KMS-11 (cell line): ENCODE measurements around the gene ANKRD44.

Experiments
- H2AFZ ChIP-seq: fragments of 200-600 bp; sonication (generic); 2 replicates; pipeline ENCODE4 v1.6.1; 2016; ENCODE audit warnings: antibody characterized with exemption, mixed run types, low read depth
- H3K27ac ChIP-seq: fragments of 200-600 bp; sonication (generic); 2 replicates; pipeline ENCODE4 v1.6.1; 2016; ENCODE audit warnings: mild to moderate bottlenecking, mixed run types
- H3K27me3 ChIP-seq: fragments of 200-600 bp; sonication (generic); 2 replicates; pipeline ENCODE4 v1.6.1; 2017; ENCODE audit warnings: mild to moderate bottlenecking, low read depth, mixed run types, moderate library complexity; ENCODE audit not compliant: insufficient read depth
- H3K36me3 ChIP-seq: fragments of 200-600 bp; sonication (generic); 2 replicates; pipeline ENCODE4 v1.6.1; 2017; ENCODE audit warnings: mild to moderate bottlenecking, mixed run types; ENCODE audit not compliant: insufficient read depth
- H3K4me1 ChIP-seq: fragments of 200-600 bp; sonication (generic); 2 replicates; pipeline ENCODE4 v1.6.1; 2016; ENCODE audit warnings: mild to moderate bottlenecking, low read depth, mixed run types; ENCODE audit not compliant: poor library complexity, severe bottlenecking
- H3K4me2 ChIP-seq: fragments of 200-600 bp; sonication (generic); 2 replicates; pipeline ENCODE4 v1.7.0; 2016; ENCODE audit warnings: mild to moderate bottlenecking, mixed run types
- H3K4me3 ChIP-seq: fragments of 200-600 bp; sonication (generic); IDR thresholded peaks from 2 replicates; pipeline ENCODE4 v1.6.1; 2017; ENCODE audit warnings: low read depth, low read length, mixed read lengths; ENCODE audit not compliant: insufficient read depth
- H3K79me2 ChIP-seq: fragments of 200-600 bp; sonication (generic); 2 replicates; pipeline ENCODE4 v1.6.1; 2016; ENCODE audit warnings: low read depth, mixed run types; ENCODE audit not compliant: insufficient read depth
- H3K9ac ChIP-seq: fragments of 200-600 bp; sonication (generic); 2 replicates; pipeline ENCODE4 v1.6.1; 2016; ENCODE audit warnings: mild to moderate bottlenecking, mixed run types
- H4K20me1 ChIP-seq: fragments of 200-600 bp; sonication (generic); 2 replicates; pipeline ENCODE4 v1.6.1; 2016; ENCODE audit warnings: mild to moderate bottlenecking, mixed run types; ENCODE audit not compliant: insufficient read depth
- CTCF ChIP-seq: fragments of 200-600 bp; sonication (generic); conservative IDR thresholded peaks from 2 replicates; pipeline ENCODE4 v1.6.1; 2017; ENCODE audit warnings: low read depth, mild to moderate bottlenecking, antibody characterized with exemption, low read length, moderate library complexity, mixed read lengths

Gene ANKRD44

GRCh38 chr2:197179744-197180498 lies 130.7 kb downstream of the ANKRD44 start:
- Histone ChIP-seq H3K9ac (no peak overlapping the region), H2AFZ (no peak overlapping the region), H3K4me1 (no peaks in the 10 kb centered on the region), H3K79me2 (no peaks in the 10 kb centered on the region), H4K20me1 (no peaks in the 10 kb centered on the region), H3K4me2 (no peak overlapping the region), H3K4me3 (no peak overlapping the region), H3K27me3 (no peaks in the 10 kb centered on the region), H3K27ac (no peak overlapping the region), H3K36me3 (no peaks in the 10 kb centered on the region)
- TF ChIP-seq CTCF: no peak

GRCh38 chr2:197176522-197176921 lies 134.1 kb downstream of the ANKRD44 start:
- no peaks in the 10 kb centered on the region for H3K79me2 ChIP-seq
- no peak overlapping the region for H3K27ac ChIP-seq
- no peaks in the 10 kb centered on the region for H3K36me3 ChIP-seq
- no peak overlapping the region for H3K9ac ChIP-seq
- H3K4me3 ChIP-seq: no peak overlapping the region
- TF ChIP-seq CTCF: no peak
- H3K4me2 ChIP-seq: no peak overlapping the region
- no peaks in the 10 kb centered on the region for H4K20me1 ChIP-seq
- no peaks in the 10 kb centered on the region for H3K27me3 ChIP-seq
- H2AFZ ChIP-seq: no peak overlapping the region
- H3K4me1 ChIP-seq: no peaks in the 10 kb centered on the region

- Histone ChIP-seq H3K36me3 (no peaks in the 10 kb centered on the region), H3K9ac (no peak overlapping the region), H3K4me1 (no peaks in the 10 kb centered on the region), H2AFZ (no peak overlapping the region), H3K79me2 (no peaks in the 10 kb centered on the region), H3K4me2 (no peak overlapping the region), H3K27me3 (no peaks in the 10 kb centered on the region), H3K4me3 (no peak overlapping the region), H3K27ac (no peak overlapping the region), H4K20me1 (no peaks in the 10 kb centered on the region)
- no peak for TF ChIP-seq CTCF
These were observed 136.0 kb downstream of the ANKRD44 start for GRCh38 chr2:197174539-197175094.

GRCh38 chr2:197171582-197171981 lies 139.0 kb downstream of the ANKRD44 start:
- H3K79me2 ChIP-seq: no peaks in the 10 kb centered on the region
- H4K20me1 ChIP-seq: no peaks in the 10 kb centered on the region
- no peaks in the 10 kb centered on the region for H3K36me3 ChIP-seq
- H3K4me2 ChIP-seq: no peak overlapping the region
- H3K4me3 ChIP-seq: no peak overlapping the region
- no peak for TF ChIP-seq CTCF
- no peak overlapping the region for H3K9ac ChIP-seq
- no peak overlapping the region for H2AFZ ChIP-seq
- H3K27ac ChIP-seq: no peak overlapping the region
- H3K4me1 ChIP-seq: no peaks in the 10 kb centered on the region
- H3K27me3 ChIP-seq: no peaks in the 10 kb centered on the region
